Testis (tissue), 2 donors: ENCODE data around the gene NCCRP1.

ENCODE experiments used
- POLR2A ChIP-seq: fragments of 450-650 bp; IDR thresholded peaks from one replicate; pipeline ENCODE4 v1.6.1; 2017; ENCODE audit warnings: antibody characterized with exemption, mild to moderate bottlenecking, moderate library complexity
- TF ChIP-seq, protein P1 (sequence below), 3 experiments: fragments of 450-650 bp in 2 of 3; fragments of 200-600 bp in 1 of 3; sonication (generic) in 1 of 3; IDR thresholded peaks; one replicate each; pipeline ENCODE4 v1.5.1; 2016 to 2019; ENCODE audit warnings: antibody characterized with exemption in 3 of 3, mild to moderate bottlenecking in 2 of 3, moderate library complexity in 1 of 3

DNA sequence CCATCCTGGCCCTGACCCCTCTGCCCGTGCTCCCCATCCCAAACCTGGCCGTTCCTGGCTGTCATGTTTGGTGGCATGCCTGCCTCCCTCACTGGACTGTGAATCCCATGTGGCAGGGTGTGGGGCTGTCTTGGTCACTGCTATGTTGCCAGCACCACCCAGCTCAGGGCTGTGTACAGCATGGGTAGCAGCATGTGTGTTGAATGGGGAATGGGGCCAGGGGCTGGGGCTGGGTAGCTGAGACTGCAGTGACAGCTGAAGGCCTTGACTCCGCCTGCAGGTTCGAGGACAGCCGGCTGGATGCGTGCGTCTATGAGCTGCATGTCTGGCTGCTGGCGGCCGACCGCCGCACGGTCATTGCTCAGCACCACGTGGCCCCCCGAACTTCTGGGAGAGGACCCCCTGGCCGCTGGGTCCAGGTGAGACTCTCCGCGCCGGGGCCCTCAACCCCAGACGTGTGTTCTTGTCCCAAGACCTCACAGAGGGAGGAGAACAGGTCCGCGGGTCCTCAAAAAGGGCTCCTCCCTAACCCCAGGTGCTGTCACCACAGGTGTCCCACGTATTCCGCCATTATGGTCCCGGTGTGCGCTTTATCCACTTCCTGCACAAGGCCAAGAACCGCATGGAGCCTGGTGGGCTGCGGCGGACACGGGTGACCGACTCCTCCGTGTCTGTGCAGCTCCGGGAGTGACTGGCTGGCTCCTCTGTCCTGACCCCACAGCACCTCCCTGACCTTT, 3.5 kb downstream of the NCCRP1 start:
- TF ChIP-seq, protein P1, sequence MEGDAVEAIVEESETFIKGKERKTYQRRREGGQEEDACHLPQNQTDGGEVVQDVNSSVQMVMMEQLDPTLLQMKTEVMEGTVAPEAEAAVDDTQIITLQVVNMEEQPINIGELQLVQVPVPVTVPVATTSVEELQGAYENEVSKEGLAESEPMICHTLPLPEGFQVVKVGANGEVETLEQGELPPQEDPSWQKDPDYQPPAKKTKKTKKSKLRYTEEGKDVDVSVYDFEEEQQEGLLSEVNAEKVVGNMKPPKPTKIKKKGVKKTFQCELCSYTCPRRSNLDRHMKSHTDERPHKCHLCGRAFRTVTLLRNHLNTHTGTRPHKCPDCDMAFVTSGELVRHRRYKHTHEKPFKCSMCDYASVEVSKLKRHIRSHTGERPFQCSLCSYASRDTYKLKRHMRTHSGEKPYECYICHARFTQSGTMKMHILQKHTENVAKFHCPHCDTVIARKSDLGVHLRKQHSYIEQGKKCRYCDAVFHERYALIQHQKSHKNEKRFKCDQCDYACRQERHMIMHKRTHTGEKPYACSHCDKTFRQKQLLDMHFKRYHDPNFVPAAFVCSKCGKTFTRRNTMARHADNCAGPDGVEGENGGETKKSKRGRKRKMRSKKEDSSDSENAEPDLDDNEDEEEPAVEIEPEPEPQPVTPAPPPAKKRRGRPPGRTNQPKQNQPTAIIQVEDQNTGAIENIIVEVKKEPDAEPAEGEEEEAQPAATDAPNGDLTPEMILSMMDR (IDR thresholded peaks at IDR 0.05): no peak
- TF ChIP-seq POLR2A: no peak
